HG02588 (cell line): ENCODE measurements around the gene ADAM22.
"Not testable (repeated sequence)": the region's sequence is repeated elsewhere in the genome, so short reads cannot be mapped to it uniquely, and the experiment has no call there.

Experiments
- ATAC-seq: cut with Tn5 transposase; IDR thresholded peaks from one replicate; pipeline ENCODE4 v1.9.1; 2021; ENCODE audit warnings: mild to moderate bottlenecking, moderate library complexity; ENCODE audit not compliant: unreplicated experiment

Gene ADAM22

DNA sequence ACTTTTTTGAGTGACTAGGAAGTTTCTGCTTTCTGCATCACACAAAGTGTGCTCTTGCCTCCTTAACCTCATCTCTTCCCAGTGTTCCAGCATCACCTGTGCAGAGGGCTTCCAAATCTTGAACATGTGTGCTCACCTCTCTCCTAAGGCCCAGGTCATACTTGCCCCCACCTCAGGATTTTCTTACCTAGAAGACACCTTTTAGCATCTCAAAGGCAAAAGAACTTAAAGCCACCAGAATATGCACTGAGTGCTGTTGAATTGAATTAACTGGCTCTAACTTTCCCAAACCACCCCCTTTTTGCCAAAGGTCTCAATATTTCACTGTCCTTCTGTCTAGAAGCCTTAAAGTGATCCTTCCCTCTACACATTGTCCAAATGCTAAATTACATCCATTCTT, 219.3 kb downstream of the ADAM22 start:
- ATAC-seq: no peak

- ATAC-seq: no peak
These were observed 221.7 kb downstream of the ADAM22 start for GRCh38 chr7:88155756-88156155.

DNA sequence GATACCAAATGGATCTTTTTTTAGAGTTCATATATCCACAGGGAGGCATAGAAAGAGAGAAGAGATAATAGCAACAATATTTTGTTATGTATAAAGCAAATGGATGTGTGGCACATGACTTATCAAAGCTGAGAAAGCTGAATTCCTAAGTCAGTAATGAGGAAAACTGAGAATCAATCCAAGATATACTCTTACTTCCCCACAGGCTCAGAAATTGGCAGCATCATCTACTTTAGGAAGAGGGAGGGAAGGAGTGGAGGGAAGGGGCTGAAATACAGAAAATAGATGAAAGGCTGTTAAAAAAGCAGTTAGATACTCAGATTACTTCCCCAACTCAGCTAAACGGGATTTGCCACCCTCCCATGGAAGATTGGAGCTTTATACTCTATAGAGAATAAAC, 222.3 kb downstream of the ADAM22 start:
- ATAC-seq: no peak

DNA sequence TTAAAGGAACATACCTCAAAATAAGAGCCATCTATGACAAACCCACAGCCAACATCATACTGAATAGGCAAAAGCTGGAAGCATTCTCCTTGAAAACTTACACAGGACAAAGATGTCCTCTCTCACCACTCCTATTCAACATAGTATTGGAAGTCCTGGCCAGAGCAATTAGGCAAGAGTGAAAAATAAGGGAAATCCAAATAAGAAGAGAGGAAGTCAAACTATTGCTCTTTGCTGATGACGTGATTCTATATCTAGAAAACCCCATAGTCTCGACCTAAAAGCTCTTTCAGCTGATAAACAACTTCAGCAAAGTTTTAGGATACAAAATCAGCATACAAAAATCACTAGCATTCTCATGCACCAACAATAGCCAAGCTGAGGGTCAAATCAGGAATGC, 225.7 kb downstream of the ADAM22 start:
- ATAC-seq: not testable (repeated sequence)

GRCh38 chr7:88165697-88166096, 231.6 kb downstream of the ADAM22 start:
- no peak for ATAC-seq

- no peak for ATAC-seq
These were observed 233.2 kb downstream of the ADAM22 start for GRCh38 chr7:88167223-88167622.

DNA sequence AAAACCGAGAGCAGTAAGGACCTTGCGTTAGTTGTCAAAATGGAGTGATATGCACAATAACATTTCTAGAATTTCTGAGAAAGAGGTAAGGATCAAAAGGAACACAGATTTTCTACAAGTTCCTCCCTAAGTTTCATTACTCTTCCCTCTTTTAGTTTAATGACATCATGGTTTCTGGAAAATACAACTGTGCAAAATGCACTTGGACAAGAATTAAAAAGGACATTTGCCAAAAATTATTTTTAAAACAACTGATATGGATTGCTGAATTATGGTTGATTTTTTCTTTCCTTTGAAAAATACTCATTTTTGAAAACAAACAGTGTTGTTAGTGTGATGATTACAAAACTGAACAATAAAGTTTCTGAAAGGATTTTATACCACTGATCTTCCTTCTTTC, 233.7 kb downstream of the ADAM22 start:
- ATAC-seq: no peak

GRCh38 chr7:88169717-88170320, 235.8 kb downstream of the ADAM22 start:
- no peak for ATAC-seq

GRCh38 chr7:88172842-88173241, 238.8 kb downstream of the ADAM22 start:
- ATAC-seq: no peak

- no peak for ATAC-seq
These were observed 242.1 kb downstream of the ADAM22 start for GRCh38 chr7:88176190-88176589.

GRCh38 chr7:88183051-88183450, 249.0 kb downstream of the ADAM22 start:
- ATAC-seq: no peak

GRCh38 chr7:88184848-88185304, 250.8 kb downstream of the ADAM22 start:
- peak; percentile 83 for ATAC-seq

- no peak for ATAC-seq
These were observed 251.6 kb downstream of the ADAM22 start for GRCh38 chr7:88185650-88186049.

- no peak for ATAC-seq
These were observed 257.9 kb downstream of the ADAM22 start for GRCh38 chr7:88191911-88192310.

- no peak for ATAC-seq
These were observed 266.2 kb downstream of the ADAM22 start for GRCh38 chr7:88200261-88200660.

GRCh38 chr7:88200789-88201188, 266.7 kb downstream of the ADAM22 start:
- no peak for ATAC-seq

DNA sequence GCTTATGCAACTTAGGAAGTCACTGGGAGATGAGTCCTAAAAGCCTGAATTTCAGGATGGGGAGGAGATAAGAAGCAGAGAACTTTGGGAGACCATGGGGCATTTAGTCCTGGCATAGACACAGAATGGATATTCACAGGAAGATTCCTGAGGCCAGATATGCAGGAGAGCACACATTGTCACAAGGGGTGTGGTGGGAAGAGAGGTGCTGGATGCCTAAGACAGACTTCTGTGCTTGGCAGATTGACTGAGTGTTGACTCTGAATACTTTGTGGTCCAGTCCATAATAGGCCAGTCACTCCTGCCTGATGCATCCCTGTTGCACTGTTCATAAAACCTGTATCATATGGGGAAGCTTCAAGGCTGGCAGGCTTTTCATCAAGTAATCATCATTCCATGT, 267.3 kb downstream of the ADAM22 start:
- ATAC-seq: no peak

DNA sequence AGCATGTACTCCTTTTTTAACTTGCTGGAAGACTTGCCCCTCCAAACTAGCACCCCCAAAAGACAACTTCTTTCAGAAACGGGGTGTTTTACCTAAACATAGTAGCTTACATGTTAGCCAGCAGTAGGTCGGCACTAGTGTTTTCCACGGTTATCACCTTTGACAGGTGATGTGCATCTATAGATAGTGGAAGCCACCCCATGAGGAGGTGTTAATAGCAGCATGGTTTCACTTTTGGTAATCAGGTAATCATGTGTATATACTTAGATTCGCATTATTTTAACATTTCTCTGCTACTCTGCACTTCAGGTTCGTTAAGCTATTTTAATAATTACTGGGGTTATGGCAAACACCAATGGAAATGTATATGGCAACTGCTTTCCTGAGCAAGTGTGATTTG, 268.2 kb downstream of the ADAM22 start:
- no peak for ATAC-seq

DNA sequence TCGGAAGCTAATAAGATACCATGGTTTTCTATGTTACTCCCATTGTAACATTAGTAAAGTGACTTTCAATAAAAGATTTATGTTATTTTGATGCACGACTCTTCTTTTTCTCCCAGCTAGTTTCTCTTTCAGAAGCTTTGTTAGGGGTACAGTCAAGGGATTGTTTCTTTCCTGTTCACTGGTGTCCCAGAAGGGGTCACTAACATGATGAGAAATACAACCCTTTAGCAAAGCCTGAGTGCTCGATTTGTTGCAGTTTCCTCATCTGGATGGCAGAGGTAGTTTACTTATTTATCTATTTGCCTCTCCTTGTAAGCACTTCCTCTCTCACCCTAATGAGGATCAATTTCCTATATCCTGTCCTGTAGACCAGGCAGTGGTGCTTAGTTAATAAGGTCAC, 268.7 kb downstream of the ADAM22 start:
- ATAC-seq: no peak

GRCh38 chr7:88203401-88203800, 269.4 kb downstream of the ADAM22 start:
- ATAC-seq: no peak

DNA sequence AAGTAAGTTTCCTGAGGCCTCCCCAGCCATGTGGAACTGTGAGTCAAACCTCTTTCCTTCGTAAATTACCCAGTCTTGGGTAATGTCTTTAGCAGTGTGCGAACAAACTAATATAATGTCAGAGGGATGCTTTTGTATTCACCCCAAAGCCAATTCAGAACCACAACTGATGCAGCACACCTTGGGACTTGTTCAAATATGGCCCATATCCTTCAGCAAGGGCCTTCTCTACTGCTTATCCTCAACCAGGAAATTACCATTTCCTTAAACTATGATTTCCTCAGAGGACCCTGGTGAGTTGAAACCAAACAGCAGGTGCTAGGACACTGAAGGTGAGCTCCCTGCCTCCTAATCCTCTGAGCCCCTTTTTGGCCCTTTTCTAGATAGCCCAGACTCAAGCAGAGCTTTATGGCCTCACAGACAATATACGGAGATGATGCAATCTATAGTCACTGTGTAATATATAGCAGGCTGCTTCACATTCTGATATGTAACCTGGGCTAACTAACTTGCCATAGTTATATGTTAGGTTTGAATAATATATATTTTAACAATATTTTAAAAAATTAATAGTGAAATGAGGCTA, 270.6 kb downstream of the ADAM22 start:
- ATAC-seq: no peak

- ATAC-seq: no peak
These were observed 271.1 kb downstream of the ADAM22 start for GRCh38 chr7:88205179-88205578.

DNA sequence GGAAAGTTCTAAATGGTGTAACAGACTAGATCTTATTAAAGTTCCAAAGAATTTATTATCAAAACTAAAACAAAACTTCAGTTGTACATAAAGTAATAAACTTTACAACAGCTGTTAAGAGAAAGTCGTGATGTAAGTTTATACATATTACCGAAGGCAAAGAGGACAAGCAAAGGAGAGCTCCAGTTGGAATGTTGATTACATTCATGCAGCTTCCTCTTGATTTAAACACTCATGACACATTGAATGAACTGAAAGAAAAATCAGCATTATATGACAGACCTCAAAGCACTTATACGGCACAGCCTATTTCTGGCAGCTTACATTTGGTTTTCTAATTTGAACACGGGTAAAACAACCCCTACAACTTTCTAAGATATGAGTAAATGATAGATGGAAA, 272.2 kb downstream of the ADAM22 start:
- ATAC-seq: no peak
